ENCODE results near the gene GDAP2. TPM values are rescaled to one million over a fixed set of nuclear protein-coding genes. Genes with fewer than 3 reads are reported as not detected.

GDAP2 gene
- polyA plus RNA-seq, 4 donors: 11.6 to 21.3 (median 18.4) TPM

- no peak for DNase-seq (ENCODE audit: low read depth in 4 of 4, low spot score in 3 of 4)
Measured at GRCh38 chr1:117842408-117843170, 86.8 kb downstream of the GDAP2 start.

GRCh38 chr1:117841117-117841650, 88.2 kb downstream of the GDAP2 start:
- DNase-seq (ENCODE audit: low read depth in 4 of 4, low spot score in 3 of 4): no peak

GRCh38 chr1:117838911-117839310, 90.5 kb downstream of the GDAP2 start:
- no peak for DNase-seq (ENCODE audit: low read depth in 4 of 4, low spot score in 3 of 4)

DNA sequence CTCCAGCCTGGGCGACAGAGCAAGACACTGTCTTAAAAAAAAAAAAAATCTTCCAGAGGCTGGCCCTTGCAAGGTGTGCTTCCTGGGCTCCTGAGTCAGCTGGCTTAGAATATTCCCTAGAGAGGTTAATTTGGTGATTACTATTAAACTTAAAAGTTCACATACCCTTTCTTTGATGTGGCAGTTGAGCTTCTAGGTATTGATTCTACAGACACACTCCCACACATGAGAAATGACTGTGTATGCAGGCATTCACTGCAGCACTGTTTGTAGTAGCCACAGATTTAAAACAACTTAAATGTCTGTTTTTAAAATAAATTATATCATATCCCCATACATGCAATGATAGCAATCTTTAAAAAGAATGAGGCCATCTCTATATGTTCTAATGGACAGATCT, 93.4 kb downstream of the GDAP2 start:
- no peak for DNase-seq (ENCODE audit: low read depth in 4 of 4, low spot score in 3 of 4)

DNA sequence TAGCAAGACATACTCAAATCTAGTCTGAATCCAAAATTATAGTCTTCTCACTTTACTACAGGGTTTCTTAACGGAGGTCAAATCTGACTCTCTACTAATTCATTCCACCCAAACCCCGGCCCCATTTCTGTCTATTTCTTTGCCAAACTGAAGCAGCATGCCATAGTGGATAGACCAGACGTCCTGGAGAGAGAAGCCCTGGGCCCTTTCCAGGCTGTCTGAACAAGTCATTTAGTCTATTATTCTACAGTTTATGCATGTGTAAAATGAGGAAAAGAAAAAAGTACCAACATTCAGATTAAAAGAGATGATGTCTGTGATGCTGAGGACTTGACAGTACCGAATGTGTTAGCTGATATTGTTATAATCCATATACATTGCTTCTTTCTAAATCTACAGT, 95.0 kb downstream of the GDAP2 start:
- DNase-seq (ENCODE audit: low read depth in 4 of 4, low spot score in 3 of 4): no peak

DNA sequence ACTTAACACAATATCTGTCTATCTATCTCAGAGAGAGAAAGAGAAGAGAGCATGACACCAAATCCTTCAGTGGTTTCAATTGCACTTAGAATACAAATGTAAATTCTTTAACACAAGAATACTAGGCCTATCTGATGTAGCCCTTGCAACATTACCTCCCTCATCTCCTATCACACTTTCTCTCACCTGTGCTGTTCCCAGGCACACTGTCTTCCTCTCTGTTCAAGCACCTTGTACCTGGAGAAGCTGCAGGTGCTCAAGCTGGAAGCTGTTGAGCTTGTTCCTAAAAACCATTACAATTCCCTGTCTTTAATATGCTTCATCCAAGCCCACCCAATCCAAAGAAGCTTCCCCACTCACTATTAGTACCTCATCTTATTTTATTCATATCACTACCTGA, 97.0 kb downstream of the GDAP2 start:
- DNase-seq (ENCODE audit: low read depth in 4 of 4, low spot score in 3 of 4): no peak

- DNase-seq (ENCODE audit: low read depth in 4 of 4, low spot score in 3 of 4): no peak
Measured at GRCh38 chr1:117830222-117830621, 99.2 kb downstream of the GDAP2 start.

DNA sequence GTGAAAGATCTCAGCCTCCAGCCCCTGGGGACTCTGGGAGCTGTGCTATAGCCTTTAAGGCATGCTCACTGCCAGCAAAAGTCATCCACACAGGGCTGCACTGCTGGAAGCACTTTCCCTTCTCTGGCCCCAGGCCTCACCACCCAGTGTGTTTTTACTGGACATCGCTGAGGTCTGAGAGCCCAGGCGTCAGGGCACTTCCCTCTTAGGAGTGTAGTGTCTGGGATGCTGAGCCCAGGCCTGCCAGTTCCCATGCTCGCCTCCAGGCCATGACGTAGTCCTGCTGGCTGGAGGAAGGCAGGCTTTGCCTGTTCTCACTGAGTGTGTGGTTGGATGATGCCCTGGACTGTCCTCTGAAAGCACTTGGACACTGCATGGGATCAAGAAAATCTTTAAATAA, 101.2 kb downstream of the GDAP2 start:
- no peak for DNase-seq (ENCODE audit: low read depth in 4 of 4, low spot score in 3 of 4)

DNA sequence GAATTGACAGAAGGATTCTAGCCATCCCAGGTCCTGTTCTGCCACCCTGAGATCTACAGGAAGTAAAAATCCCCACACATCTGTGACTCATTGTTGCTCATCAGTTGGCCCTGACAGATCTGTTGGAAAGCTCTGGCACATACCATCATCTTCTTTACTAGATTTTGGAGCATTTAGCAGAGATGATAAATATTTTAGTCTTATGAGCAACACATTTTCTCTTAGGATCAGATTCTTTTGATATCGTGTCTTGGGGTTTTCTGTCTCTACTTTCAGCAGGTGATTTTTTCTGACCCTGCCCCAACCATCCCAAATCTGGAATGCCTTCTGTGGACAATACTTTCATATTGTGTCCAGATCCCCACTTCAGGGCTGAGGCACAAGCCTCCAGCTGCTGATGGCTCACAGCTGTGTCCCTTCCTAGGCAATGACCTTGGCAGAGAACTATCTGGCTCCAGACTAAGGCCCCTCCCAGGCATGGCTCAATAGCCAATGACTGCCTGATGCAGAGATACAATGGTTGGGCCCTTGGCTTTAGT, 102.8 kb downstream of the GDAP2 start:
- DNase-seq (ENCODE audit: low read depth in 4 of 4, low spot score in 3 of 4): no peak

GRCh38 chr1:117826119-117826518, 103.3 kb downstream of the GDAP2 start:
- DNase-seq (ENCODE audit: low read depth in 4 of 4, low spot score in 3 of 4): no peak

GRCh38 chr1:117825414-117825813, 104.0 kb downstream of the GDAP2 start:
- DNase-seq (ENCODE audit: low read depth in 4 of 4, low spot score in 3 of 4): no peak

DNA sequence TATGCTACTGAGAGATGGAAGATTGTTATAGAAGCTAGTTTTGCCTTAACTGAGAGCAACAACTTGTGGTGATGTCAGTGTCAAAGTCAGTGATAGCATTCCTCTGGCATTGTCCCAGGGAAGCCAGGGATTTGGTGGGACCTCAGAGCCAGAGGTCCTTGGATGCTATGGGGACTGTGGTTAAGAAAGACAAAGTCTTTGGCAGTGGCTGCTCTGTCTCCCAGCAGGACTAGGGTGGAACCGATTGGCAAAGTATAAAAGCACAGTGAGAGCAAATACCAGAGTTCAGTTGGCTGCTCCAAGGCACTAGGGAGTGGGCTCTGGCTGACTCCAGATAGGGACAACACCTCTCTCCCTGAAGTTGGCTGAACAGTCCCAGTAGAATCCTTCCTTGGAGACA, 104.8 kb downstream of the GDAP2 start:
- no peak for DNase-seq (ENCODE audit: low read depth in 4 of 4, low spot score in 3 of 4)

DNA sequence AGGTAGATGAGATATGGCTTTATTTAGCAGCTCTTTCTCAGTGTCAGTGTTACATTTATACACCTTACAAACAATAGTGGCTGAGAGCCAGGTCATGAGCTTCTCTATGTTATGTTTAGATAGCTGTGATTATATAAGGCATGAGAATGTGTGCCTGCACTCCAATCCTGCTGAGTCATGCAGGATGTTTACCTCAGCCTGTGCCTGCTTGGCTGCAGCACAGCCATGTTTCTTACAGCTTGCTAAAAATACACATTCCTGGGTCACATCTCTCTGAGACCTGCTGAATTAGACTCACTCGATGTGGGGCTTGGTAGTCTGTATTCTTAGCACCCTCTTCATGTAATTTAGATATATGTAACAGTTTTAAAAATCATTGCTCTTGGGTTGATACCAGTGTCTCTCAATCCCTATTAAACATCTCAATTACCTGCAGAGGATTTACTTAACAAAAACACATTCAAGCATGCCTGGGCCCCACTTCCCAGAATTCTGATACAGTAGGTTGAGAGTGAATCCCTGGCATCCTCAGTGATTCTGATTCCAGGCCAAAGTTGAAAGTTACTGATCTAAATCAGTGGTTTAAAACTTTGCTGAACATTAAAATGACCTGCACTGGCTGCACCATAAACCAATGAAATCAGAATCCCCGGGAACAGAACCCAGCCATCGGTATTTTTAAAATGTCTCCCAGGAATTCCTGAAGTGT, 107.5 kb downstream of the GDAP2 start:
- no peak for DNase-seq (ENCODE audit: low read depth in 4 of 4, low spot score in 3 of 4)

DNA sequence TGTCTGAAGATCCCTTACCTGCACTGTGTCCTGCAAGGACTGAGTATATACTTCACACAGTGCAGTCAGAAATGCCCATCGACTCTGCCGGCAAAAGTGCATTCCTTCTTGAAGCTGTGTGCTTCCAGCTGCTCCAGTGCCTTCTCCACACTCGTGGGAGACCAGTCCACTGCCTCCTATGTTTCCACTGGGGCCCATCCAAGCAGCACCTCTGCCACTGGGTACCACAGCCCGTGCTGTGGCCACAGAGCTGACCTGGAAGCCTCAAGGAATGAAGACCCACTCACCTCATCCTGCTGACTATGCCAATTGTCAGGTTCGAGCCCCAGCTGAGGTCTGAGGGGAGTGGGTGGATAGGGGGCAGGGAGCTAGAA, 108.1 kb downstream of the GDAP2 start:
- DNase-seq (ENCODE audit: low read depth in 4 of 4, low spot score in 3 of 4): no peak

- no peak for DNase-seq (ENCODE audit: low read depth in 4 of 4, low spot score in 3 of 4)
Measured at GRCh38 chr1:117820694-117821381, 108.6 kb downstream of the GDAP2 start.

DNA sequence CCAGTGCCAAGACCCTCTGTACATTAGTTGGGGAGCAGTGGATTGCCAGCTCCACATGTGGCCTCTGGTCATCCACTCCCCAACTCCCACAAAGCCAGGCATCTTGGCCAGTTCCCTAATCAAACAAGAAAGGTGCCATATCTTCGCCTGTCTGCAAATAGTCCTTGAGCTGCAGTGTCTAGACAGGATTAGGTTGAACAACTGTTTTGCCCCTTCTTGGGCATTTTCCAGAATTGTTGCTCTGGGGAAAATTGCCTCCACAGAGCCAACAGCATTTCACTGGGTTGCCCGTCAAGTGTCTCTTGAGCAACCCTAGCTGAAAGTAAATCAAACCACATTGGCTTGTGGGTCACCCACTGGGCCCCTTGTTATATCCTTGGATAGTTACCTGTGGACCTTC, 109.3 kb downstream of the GDAP2 start:
- no peak for DNase-seq (ENCODE audit: low read depth in 4 of 4, low spot score in 3 of 4)

DNA sequence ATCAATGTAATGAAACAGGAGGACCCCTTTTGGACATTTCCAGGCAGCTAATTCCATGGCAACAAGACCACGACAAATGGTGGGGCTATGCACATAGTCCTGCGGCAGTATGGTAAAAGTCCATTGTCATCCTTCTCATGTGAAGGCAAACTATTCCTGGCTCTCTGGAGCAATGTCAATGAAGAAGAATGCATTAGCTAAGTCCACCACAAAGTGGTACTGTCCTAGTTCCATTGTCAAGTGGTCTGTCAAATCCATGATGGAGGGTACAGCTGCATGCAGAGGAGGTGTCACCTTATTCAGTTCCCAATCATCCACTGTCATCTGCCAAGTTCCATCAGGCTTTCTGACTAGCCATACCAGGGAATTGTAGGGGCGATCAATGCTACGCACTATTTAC, 110.1 kb downstream of the GDAP2 start:
- DNase-seq (ENCODE audit: low read depth in 4 of 4, low spot score in 3 of 4): no peak

DNA sequence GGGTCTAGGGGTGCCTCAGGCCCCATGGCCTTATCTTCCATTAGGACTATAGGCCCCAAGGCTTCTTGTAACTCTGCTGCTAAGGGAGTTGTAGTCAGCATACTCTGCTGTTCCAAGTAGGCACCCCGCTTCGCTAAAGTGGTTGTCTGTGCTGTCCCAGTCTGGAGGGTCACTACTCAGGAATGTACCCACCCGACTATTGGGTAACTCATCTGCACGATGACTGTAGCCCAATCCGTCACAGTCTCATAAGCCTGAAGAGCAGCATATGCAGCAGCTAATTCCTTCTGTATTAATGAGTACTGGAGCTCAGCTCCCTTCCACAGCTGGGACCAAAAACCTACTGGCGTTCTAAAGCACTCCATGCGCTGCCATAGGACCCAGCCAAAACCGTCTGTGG, 111.0 kb downstream of the GDAP2 start:
- no peak for DNase-seq (ENCODE audit: low read depth in 4 of 4, low spot score in 3 of 4)

DNA sequence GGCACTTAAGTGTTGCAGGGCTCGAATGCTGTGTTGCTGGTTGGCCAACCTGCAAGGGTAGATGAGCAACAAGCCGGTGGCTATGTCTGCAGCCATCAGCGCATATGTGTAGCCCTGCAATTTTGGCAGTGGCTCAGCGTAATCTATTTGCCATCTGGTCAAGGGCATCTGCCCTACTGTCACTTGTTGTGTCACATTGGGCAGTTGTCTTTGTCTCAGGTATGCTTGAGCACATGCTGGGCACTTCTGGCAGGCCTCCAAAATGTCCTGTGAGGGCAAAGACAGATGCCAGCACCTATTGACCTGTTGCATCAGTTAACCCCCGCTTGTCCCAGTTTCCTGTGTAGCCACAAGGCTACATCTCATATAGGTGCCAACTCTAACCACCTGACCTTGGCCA, 111.8 kb downstream of the GDAP2 start:
- DNase-seq (ENCODE audit: low read depth in 4 of 4, low spot score in 3 of 4): no peak

DNA sequence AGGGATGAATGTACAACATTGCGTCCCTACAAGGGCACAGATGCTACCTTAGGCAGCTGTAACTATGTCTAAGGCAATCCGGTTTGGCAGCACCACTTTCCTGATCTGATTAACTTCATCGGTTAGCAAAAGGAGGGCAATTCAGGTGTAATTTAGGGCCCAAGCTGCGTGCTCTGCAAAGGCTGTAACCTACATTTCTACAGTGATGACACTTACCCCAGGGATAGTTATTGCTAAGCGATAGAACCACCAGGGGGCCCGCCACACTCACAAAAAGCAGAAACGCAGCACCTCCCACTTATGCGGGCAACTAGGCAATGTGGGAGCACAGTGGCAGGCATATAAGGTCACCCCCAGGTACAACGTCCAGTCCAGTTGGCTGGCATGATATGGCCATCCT, 113.5 kb downstream of the GDAP2 start:
- no peak for DNase-seq (ENCODE audit: low read depth in 4 of 4, low spot score in 3 of 4)

Data from left renal pelvis (tissue), 4 donors.